HG03103 (cell line): ENCODE results near the gene FAR1.

Experiments
- ATAC-seq: cut with Tn5 transposase; IDR thresholded peaks from one replicate; pipeline ENCODE4 v1.9.1; 2021; ENCODE audit warnings: low read depth; ENCODE audit not compliant: unreplicated experiment

Gene FAR1

GRCh38 chr11:13775471-13775870 lies 107.0 kb downstream of the FAR1 start:
- no peak for ATAC-seq

- ATAC-seq, result no peak
These were observed 107.8 kb downstream of the FAR1 start for GRCh38 chr11:13776134-13776815.

GRCh38 chr11:13777341-13777985 lies 109.0 kb downstream of the FAR1 start:
- no peak for ATAC-seq

- no peak for ATAC-seq
These were observed 109.9 kb downstream of the FAR1 start for GRCh38 chr11:13778345-13778744.

GRCh38 chr11:13781153-13781552 lies 112.7 kb downstream of the FAR1 start:
- no peak for ATAC-seq
